Stomach (tissue), 4 donors: ENCODE data around the gene SVOPL.

Source experiments
- POLR2AphosphoS5 ChIP-seq, 3 donors: sonication (generic); formaldehyde crosslinking; IDR thresholded peaks; one replicate each; pipeline ENCODE4 v1.6.1; 2016; ENCODE audit warnings: antibody characterized with exemption in 3 of 3
- TF ChIP-seq, protein P1 (sequence below), 7 experiments: fragments of 450-650 bp in 4 of 7; fragments of 200-600 bp in 3 of 7; sonication (generic) in 3 of 7; IDR thresholded peaks; one replicate each; pipeline ENCODE4 v1.5.1; 2016 to 2019; ENCODE audit warnings: antibody characterized with exemption in 7 of 7, control low read depth in 2 of 7, mild to moderate bottlenecking in 1 of 7

DNA sequence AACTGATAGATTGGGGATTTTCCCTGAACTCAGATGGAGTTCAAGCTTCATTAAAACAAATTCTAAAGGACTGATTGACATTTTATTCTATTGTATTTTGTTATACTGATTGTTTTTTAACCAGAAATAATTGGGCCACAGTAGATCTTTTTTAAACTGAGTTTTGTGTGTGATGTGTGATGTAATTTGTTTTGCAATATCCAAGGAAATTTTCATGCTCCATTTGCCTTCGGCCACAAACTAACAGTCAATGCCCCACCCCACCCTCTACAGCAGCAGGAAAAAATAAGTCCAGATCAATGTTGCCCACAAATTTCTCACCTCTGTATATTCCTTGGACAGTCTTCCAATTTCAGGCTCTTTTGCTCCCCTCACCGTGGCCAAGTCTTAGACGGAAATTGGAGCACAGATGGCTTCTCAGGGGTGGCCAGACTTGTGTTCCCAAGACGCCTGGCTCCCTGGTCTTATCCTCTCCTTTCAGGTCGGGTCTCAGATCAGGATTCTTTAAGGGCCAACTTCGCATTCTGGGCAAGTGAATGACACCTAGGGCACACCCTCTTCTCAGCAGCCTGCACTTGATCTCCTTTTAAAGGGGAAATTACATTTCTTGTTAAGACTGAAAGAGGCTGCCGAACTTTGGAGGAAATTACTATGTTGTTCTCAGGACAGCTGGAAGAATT, at the start of gene SVOPL:
- TF ChIP-seq, protein P1, sequence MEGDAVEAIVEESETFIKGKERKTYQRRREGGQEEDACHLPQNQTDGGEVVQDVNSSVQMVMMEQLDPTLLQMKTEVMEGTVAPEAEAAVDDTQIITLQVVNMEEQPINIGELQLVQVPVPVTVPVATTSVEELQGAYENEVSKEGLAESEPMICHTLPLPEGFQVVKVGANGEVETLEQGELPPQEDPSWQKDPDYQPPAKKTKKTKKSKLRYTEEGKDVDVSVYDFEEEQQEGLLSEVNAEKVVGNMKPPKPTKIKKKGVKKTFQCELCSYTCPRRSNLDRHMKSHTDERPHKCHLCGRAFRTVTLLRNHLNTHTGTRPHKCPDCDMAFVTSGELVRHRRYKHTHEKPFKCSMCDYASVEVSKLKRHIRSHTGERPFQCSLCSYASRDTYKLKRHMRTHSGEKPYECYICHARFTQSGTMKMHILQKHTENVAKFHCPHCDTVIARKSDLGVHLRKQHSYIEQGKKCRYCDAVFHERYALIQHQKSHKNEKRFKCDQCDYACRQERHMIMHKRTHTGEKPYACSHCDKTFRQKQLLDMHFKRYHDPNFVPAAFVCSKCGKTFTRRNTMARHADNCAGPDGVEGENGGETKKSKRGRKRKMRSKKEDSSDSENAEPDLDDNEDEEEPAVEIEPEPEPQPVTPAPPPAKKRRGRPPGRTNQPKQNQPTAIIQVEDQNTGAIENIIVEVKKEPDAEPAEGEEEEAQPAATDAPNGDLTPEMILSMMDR (IDR thresholded peaks at IDR 0.05): no peak
- TF ChIP-seq POLR2AphosphoS5 (IDR thresholded peaks at IDR 0.05): no peak
